Esophagus squamous epithelium (tissue), 4 donors: ENCODE results near the gene TRAPPC3L.

Experiments
- POLR2A ChIP-seq, 4 donors: fragments of 450-650 bp; IDR thresholded peaks; one replicate each; pipeline ENCODE4 v1.6.1; 2017; ENCODE audit warnings: antibody characterized with exemption in 4 of 4, mild to moderate bottlenecking in 4 of 4, moderate library complexity in 3 of 4
- TF ChIP-seq, protein P1 (sequence below), 6 experiments: fragments of 450-650 bp in 4 of 6; fragments of 200-600 bp in 2 of 6; sonication (generic) in 2 of 6; IDR thresholded peaks; one replicate each; pipeline ENCODE4 v1.5.1; 2016 to 2019; ENCODE audit warnings: antibody characterized with exemption in 6 of 6, mild to moderate bottlenecking in 4 of 6, moderate library complexity in 4 of 6

DNA sequence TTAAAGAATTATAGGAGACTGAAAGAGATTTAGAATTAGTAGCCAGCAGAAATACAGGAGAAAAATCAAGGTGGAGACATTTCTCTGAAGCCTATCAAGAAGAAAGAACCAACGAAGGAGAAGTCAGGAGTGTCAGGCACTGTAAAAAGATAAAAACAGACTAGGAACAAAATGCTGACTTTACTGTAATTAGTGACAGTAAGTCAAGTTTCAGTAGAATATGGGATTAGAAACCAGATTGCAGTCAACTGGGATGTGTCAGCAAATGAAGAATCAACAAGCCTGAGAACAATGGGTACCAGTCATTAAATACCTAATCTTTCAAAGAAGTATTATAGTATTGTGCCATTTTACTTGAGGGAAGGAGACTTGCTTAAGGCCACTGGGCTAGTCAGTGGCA lies 62.7 kb downstream of the TRAPPC3L start:
- TF ChIP-seq, protein P1, sequence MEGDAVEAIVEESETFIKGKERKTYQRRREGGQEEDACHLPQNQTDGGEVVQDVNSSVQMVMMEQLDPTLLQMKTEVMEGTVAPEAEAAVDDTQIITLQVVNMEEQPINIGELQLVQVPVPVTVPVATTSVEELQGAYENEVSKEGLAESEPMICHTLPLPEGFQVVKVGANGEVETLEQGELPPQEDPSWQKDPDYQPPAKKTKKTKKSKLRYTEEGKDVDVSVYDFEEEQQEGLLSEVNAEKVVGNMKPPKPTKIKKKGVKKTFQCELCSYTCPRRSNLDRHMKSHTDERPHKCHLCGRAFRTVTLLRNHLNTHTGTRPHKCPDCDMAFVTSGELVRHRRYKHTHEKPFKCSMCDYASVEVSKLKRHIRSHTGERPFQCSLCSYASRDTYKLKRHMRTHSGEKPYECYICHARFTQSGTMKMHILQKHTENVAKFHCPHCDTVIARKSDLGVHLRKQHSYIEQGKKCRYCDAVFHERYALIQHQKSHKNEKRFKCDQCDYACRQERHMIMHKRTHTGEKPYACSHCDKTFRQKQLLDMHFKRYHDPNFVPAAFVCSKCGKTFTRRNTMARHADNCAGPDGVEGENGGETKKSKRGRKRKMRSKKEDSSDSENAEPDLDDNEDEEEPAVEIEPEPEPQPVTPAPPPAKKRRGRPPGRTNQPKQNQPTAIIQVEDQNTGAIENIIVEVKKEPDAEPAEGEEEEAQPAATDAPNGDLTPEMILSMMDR (IDR thresholded peaks at IDR 0.05) = no peak
- no peak for TF ChIP-seq POLR2A (IDR thresholded peaks at IDR 0.05)
